Right lobe of liver (tissue), 4 donors: Measurements from ENCODE around the gene JDP2.

Experiments used
- CTCF ChIP-seq, 4 donors: fragments of 200-600 bp in 3 of 4; fragments of 450-650 bp in 1 of 4; IDR thresholded peaks; one replicate each; pipeline versions ENCODE4 v1.5.1 to v1.8.0; 2016 to 2022; ENCODE audit warnings: antibody characterized with exemption in 4 of 4, mild to moderate bottlenecking in 2 of 4
- POLR2A ChIP-seq: fragments of 450-650 bp; IDR thresholded peaks from one replicate; pipeline ENCODE4 v1.6.1; 2017; ENCODE audit warnings: antibody characterized with exemption, mild to moderate bottlenecking
- donor health status: DM: no; HTN: no; CAD: no.
- donor health status: DM: no; HTN: no; CAD: no.
- donor health status: DM: no; HTN: yes; CAD: no.

GRCh38 chr14:75430976-75431375, 3.2 kb downstream of the JDP2 start:
- TF ChIP-seq CTCF (IDR thresholded peaks at IDR 0.05) (no peak), POLR2A (no peak)
